HepG2 (cell line): Measurements from ENCODE around the gene PCNA. TPM values are rescaled to one million over a fixed set of nuclear protein-coding genes. Genes with fewer than 3 reads are reported as not detected.

Experiments used
- CCAR2 ChIP-seq: fragments of 200-400 bp; formaldehyde crosslinking; optimal IDR thresholded peaks from 2 replicates; pipeline ENCODE3; 2018; ENCODE audit warnings: low read depth, mild to moderate bottlenecking, low read length, moderate library complexity
- IRF2 ChIP-seq: IDR thresholded peaks from 2 replicates; pipeline ENCODE4 v1.6.1; 2018; ENCODE audit warnings: missing genetic modification reagents, missing compliant biosample characterization
- JDP2 ChIP-seq: sonication (generic); formaldehyde crosslinking; IDR thresholded peaks from 2 replicates; pipeline ENCODE4 v1.8.1; 2022; ENCODE audit warnings: missing genetic modification reagents, borderline replicate concordance
- KLF11 ChIP-seq: IDR thresholded peaks from 2 replicates; pipeline ENCODE4 v1.6.1; 2016; ENCODE audit warnings: missing compliant biosample characterization
- KMT2B ChIP-seq: IDR thresholded peaks from 2 replicates; pipeline ENCODE4 v1.6.1; 2016; ENCODE audit warnings: missing genetic modification reagents, missing compliant biosample characterization
- MAFK ChIP-seq, 2 experiments: IDR thresholded peaks in 1 of 2; conservative IDR thresholded peaks in 1 of 2; 2 replicates each; pipeline ENCODE4 v1.6.1; 2011; ENCODE audit warnings: improper control_type of control experiment in 2 of 2, low read length in 2 of 2
- NR2C2 ChIP-seq: sonication (generic); formaldehyde crosslinking; IDR thresholded peaks from 2 replicates; pipeline ENCODE4 v1.4.0; 2020; ENCODE audit warnings: missing genetic modification reagents, mild to moderate bottlenecking, moderate library complexity, borderline replicate concordance
- POLR2AphosphoS2 ChIP-seq: IDR thresholded peaks from 2 replicates; pipeline ENCODE4 v1.6.1; 2011; ENCODE audit warnings: low read depth, low read length, improper control_type of control experiment
- SALL1 ChIP-seq: sonication (generic); formaldehyde crosslinking; IDR thresholded peaks from 2 replicates; pipeline ENCODE4 v1.8.0; 2022; ENCODE audit warnings: mild to moderate bottlenecking, missing genetic modification reagents
- SMAD9 ChIP-seq: sonication (generic); formaldehyde crosslinking; IDR thresholded peaks from 2 replicates; pipeline ENCODE4 v1.5.1; 2020; ENCODE audit warnings: mild to moderate bottlenecking, missing genetic modification reagents
- SMYD3 ChIP-seq: sonication (generic); formaldehyde crosslinking; IDR thresholded peaks from 2 replicates; pipeline ENCODE4 v1.8.1; 2023; ENCODE audit warnings: mild to moderate bottlenecking, missing genetic modification reagents
- SRY ChIP-seq: sonication (generic); formaldehyde crosslinking; IDR thresholded peaks from 2 replicates; pipeline ENCODE4 v1.8.0; 2022; ENCODE audit warnings: mild to moderate bottlenecking, missing genetic modification reagents
- TBL1XR1 ChIP-seq: fragments of 150-350 bp; IDR thresholded peaks from 2 replicates; pipeline ENCODE4 v1.6.1; 2014; ENCODE audit warnings: borderline replicate concordance, low read length; ENCODE audit not compliant: partially characterized antibody
- ZFAT ChIP-seq: sonication (generic); formaldehyde crosslinking; conservative IDR thresholded peaks from 2 replicates; pipeline ENCODE4 v1.8.1; 2023; ENCODE audit warnings: missing genetic modification reagents, inconsistent platforms
- ZFY ChIP-seq: sonication (generic); formaldehyde crosslinking; IDR thresholded peaks from 2 replicates; pipeline ENCODE4 v1.4.0; 2020; ENCODE audit warnings: missing genetic modification reagents
- ZNF350 ChIP-seq: sonication (generic); formaldehyde crosslinking; IDR thresholded peaks from 2 replicates; pipeline ENCODE4 v1.4.0; 2020; ENCODE audit warnings: mild to moderate bottlenecking, low read depth, missing genetic modification reagents, borderline replicate concordance
- ZNF432 ChIP-seq: sonication (generic); formaldehyde crosslinking; IDR thresholded peaks from 2 replicates; pipeline ENCODE4 v1.5.0; 2020; ENCODE audit warnings: missing genetic modification reagents, mild to moderate bottlenecking, borderline replicate concordance
- ZNF484 ChIP-seq: sonication (generic); formaldehyde crosslinking; IDR thresholded peaks from 2 replicates; pipeline ENCODE4 v1.5.1; 2020; ENCODE audit warnings: mild to moderate bottlenecking, low read depth, missing genetic modification reagents, borderline replicate concordance
- ZNF724P ChIP-seq: sonication (generic); formaldehyde crosslinking; IDR thresholded peaks from 2 replicates; pipeline ENCODE4 v1.8.0; 2022; ENCODE audit warnings: missing genetic modification reagents, borderline replicate concordance
- ZNF773 ChIP-seq: sonication (generic); formaldehyde crosslinking; IDR thresholded peaks from 2 replicates; pipeline ENCODE4 v1.4.0; 2020; ENCODE audit warnings: missing genetic modification reagents, borderline replicate concordance
- ZNF788 ChIP-seq: sonication (generic); formaldehyde crosslinking; IDR thresholded peaks from 2 replicates; pipeline ENCODE4 v1.5.0; 2020; ENCODE audit warnings: mild to moderate bottlenecking, missing genetic modification reagents, borderline replicate concordance
- polyA plus RNA-seq, 8 experiments: library from polyadenylated mRNA; depleted of rRNA in 3 of 8; stranded (reverse) in 7 of 8; unstranded in 1 of 8; fragments of >200 nt; fragmentation: Illumina TruSeq in 4 of 8; extraction: Trizol in 4 of 8; gene quantifications; 2 replicates each; pipeline versions ENCODE4 v1.2.1 to v1.2.3, GENCODE V29; 2011 to 2016; ENCODE audit warnings: low read depth in 4 of 8, missing spikeins in 1 of 8, mixed read lengths in 1 of 8; ENCODE audit not compliant: insufficient read depth in 1 of 8
- total RNA-seq, 5 experiments: library from RNA; depleted of rRNA; stranded (reverse); fragments of >200 nt; fragmentation: Illumina TruSeq; extraction: Trizol; gene quantifications; 2 replicates each; pipeline ENCODE4 v1.2.3, GENCODE V29; 2016; ENCODE audit warnings: low read depth in 1 of 5
- TF ChIP-seq, protein P1 (sequence below): IDR thresholded peaks from 2 replicates; pipeline ENCODE4 v1.6.1; 2018; ENCODE audit warnings: missing genetic modification reagents, mild to moderate bottlenecking, missing compliant biosample characterization
- TF ChIP-seq, protein P2 (sequence below): IDR thresholded peaks from 2 replicates; pipeline ENCODE4 v1.6.1; 2016; ENCODE audit warnings: mild to moderate bottlenecking, missing biosample characterization, missing genetic modification reagents
- TF ChIP-seq, protein P3 (sequence below): fragments of 450-650 bp; IDR thresholded peaks from 2 replicates; pipeline ENCODE4 v1.6.1; 2017; ENCODE audit warnings: mild to moderate bottlenecking
- TF ChIP-seq, protein P4 (sequence below): sonication (generic); formaldehyde crosslinking; IDR thresholded peaks from 2 replicates; pipeline ENCODE4 v1.8.0; 2023; ENCODE audit warnings: mild to moderate bottlenecking, missing genetic modification reagents

Gene PCNA
- total and polyA plus RNA-seq, 2 of the 13 experiments (the other 11 are each of a cell fraction or from before 2014, with no cell fraction given): 229 to 655 TPM

DNA sequence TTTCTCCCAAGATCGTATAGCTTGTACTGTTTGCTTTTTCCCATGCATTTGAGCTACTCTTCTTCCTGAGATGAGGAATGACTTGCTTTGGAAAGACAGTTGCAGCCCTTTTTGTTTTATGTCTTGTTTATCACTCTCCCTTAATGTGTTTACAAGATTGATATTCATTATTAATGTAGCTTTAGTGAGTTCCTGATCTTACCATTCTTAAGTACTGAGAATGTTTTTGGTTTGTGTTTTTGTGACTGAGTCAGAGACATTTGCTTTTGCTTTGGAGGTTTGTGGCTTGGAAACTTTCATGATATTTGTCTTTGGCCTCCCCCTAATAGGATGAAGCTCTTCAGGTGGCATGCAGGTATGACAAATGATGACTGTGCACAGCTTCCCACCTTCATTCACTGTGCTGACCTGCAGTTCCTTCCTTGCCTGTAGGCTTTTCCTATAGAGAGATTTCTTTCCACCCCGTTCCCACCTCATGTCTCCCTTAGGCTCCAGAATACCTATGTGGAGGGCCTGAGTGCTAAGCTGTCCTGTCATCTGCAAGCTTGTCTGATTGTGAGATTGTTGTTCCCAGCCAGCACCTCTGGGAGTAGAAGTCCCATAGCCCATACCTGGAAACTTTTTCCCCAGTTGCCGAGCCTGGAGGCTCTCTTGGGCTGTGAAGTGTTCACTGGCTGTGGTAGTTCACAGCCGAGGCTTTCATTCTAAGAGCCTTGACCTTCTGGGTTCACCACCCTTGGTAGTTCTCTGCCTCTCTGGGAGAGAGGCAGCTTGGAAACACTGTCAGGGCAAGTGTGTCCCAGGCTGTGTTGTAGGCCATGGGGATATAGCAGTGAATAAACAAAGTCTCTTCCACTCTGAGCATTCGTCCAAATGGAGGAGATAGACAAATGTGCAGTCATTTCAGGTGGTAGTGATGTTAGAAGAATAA is 34.1 kb upstream of the PCNA start (continued):
- TF ChIP-seq, protein P1, sequence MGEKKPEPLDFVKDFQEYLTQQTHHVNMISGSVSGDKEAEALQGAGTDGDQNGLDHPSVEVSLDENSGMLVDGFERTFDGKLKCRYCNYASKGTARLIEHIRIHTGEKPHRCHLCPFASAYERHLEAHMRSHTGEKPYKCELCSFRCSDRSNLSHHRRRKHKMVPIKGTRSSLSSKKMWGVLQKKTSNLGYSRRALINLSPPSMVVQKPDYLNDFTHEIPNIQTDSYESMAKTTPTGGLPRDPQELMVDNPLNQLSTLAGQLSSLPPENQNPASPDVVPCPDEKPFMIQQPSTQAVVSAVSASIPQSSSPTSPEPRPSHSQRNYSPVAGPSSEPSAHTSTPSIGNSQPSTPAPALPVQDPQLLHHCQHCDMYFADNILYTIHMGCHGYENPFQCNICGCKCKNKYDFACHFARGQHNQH (CRISPR knock-in tag): 0 out of 2 replicates have a peak, but pooled peaks have one; percentile 16
- TF ChIP-seq ZNF724P (CRISPR knock-in tag) (0 out of 2 replicates have a peak, but pooled peaks have one; percentile 34), JDP2 (CRISPR knock-in tag) (no peak), SALL1 (CRISPR knock-in tag) (peak; percentile 14; the same call in 1 of the 2 replicates), ZNF788 (no peak), ZNF350 (peak; percentile 40; the same call in 1 of the 2 replicates), ZFAT (CRISPR knock-in tag) (no peak), TBL1XR1 (no peak), SMYD3 (no peak), KLF11 (no peak), MAFK (conservative IDR thresholded peaks at IDR 0.05 in 1 of 2, IDR thresholded peaks at IDR 0.05 in 1 of 2; ENCODE audit: low read length in 2 of 2) (peak; percentile 54 to 63), ZFY (CRISPR knock-in tag) (no peak; the same call in 1 of the 2 replicates), SMAD9 (no peak), NR2C2 (CRISPR knock-in tag) (no peak), ZNF773 (CRISPR knock-in tag) (no peak), ZNF432 (CRISPR knock-in tag) (no peak), SRY (no peak), KMT2B (CRISPR knock-in tag) (no peak), ZNF484 (CRISPR knock-in tag) (no peak), IRF2 (CRISPR knock-in tag) (0 out of 2 replicates have a peak, but pooled peaks have one; percentile 30), POLR2AphosphoS2 (no peak), CCAR2 (no peak)
- TF ChIP-seq, protein P2, sequence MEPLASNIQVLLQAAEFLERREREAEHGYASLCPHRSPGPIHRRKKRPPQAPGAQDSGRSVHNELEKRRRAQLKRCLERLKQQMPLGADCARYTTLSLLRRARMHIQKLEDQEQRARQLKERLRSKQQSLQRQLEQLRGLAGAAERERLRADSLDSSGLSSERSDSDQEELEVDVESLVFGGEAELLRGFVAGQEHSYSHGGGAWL (CRISPR knock-in tag): 0 out of 2 replicates have a peak, but pooled peaks have one; percentile 47
- TF ChIP-seq, protein P3, sequence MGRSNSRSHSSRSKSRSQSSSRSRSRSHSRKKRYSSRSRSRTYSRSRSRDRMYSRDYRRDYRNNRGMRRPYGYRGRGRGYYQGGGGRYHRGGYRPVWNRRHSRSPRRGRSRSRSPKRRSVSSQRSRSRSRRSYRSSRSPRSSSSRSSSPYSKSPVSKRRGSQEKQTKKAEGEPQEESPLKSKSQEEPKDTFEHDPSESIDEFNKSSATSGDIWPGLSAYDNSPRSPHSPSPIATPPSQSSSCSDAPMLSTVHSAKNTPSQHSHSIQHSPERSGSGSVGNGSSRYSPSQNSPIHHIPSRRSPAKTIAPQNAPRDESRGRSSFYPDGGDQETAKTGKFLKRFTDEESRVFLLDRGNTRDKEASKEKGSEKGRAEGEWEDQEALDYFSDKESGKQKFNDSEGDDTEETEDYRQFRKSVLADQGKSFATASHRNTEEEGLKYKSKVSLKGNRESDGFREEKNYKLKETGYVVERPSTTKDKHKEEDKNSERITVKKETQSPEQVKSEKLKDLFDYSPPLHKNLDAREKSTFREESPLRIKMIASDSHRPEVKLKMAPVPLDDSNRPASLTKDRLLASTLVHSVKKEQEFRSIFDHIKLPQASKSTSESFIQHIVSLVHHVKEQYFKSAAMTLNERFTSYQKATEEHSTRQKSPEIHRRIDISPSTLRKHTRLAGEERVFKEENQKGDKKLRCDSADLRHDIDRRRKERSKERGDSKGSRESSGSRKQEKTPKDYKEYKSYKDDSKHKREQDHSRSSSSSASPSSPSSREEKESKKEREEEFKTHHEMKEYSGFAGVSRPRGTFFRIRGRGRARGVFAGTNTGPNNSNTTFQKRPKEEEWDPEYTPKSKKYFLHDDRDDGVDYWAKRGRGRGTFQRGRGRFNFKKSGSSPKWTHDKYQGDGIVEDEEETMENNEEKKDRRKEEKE: no peak
- TF ChIP-seq, protein P4, sequence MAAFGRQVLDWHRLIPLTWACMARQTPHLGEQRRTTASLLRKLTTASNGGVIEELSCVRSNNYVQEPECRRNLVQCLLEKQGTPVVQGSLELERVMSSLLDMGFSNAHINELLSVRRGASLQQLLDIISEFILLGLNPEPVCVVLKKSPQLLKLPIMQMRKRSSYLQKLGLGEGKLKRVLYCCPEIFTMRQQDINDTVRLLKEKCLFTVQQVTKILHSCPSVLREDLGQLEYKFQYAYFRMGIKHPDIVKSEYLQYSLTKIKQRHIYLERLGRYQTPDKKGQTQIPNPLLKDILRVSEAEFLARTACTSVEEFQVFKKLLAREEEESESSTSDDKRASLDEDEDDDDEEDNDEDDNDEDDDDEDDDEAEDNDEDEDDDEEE (CRISPR knock-in tag): peak; percentile 64; the same call in 1 of the 2 replicates
